ENCODE measurements around the gene KLF9. TPM values are rescaled to one million over a fixed set of nuclear protein-coding genes. Genes with fewer than 3 reads are reported as not detected.

KLF9 gene
- total RNA-seq, 1 experiment from 2014 or later = 7.0 TPM

DNA sequence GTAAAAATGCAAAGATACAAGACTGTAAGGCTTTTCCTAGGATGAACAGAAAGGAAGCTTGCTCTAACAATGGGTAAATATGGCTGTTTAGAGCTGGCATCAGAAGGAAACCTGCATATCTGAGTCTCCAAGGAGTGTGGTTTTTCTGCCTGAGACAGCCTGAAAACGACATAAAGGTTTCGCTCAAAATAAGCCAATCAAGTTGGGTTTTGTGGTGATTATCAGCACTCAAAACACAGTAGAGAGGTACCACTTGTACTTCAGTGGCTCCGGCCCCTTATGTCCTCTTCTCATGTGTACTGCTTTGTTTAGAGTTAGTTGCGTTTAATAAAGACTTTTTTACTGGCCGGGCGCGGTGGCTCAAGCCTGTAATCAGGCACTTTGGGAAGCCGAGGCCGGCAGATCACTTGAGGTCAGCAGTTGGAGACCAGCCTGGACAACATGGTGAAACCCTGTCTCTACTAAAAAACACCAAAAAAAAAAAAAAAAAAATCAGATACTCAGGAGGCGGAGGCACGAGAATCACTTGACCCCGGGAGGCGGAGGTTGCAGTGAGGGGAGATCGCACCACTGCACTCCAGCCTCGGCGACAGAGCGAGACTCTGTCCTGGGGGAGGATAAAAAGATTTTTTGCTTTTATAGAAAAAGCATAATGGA lies 39.4 kb downstream of the KLF9 start:
- Histone ChIP-seq H3K27me3 (ENCODE audit: insufficient read depth, low read depth) (no peaks in the 10 kb centered on the region), H3K4me3 (no peak overlapping the region), H3K9me3 (ENCODE audit: insufficient read depth, low read depth) (no peaks in the 10 kb centered on the region), H3K4me2 (no peak overlapping the region), H3K4me1 (replicated peaks; ENCODE audit: insufficient read depth) (no peaks in the 10 kb centered on the region), H3K9me2 (ENCODE audit: insufficient read depth) (no peaks in the 10 kb centered on the region), H3K36me3 (ENCODE audit: low read depth) (no peaks in the 10 kb centered on the region), H3F3A (ENCODE audit: insufficient read depth, low read depth) (no peaks in the 10 kb centered on the region), H3K27ac (no peak overlapping the region), H2AFZ (no peak overlapping the region), H3K79me2 (ENCODE audit: low read depth) (no peaks in the 10 kb centered on the region), H4K20me1 (ENCODE audit: insufficient read depth) (no peaks in the 10 kb centered on the region)
- ChIA-PET POLR2A (ENCODE audit: unreplicated experiment) (no interaction called here), CTCF (no interaction called here)
- intact Hi-C loops (cut with micrococcal nuclease; ENCODE audit: unreplicated experiment) = loop anchor here (10.0 kb wide), 1 partner anchor 1510 kb away; no protein-coding TSS in a partner anchor
- no TSS peak for BruUV-seq (replicated peaks)
- DNase-seq = no peak
- TF ChIP-seq EZH2 (IDR thresholded peaks at IDR 0.05; ENCODE audit: low read depth) = no peak
- TF ChIP-seq, protein P1, sequence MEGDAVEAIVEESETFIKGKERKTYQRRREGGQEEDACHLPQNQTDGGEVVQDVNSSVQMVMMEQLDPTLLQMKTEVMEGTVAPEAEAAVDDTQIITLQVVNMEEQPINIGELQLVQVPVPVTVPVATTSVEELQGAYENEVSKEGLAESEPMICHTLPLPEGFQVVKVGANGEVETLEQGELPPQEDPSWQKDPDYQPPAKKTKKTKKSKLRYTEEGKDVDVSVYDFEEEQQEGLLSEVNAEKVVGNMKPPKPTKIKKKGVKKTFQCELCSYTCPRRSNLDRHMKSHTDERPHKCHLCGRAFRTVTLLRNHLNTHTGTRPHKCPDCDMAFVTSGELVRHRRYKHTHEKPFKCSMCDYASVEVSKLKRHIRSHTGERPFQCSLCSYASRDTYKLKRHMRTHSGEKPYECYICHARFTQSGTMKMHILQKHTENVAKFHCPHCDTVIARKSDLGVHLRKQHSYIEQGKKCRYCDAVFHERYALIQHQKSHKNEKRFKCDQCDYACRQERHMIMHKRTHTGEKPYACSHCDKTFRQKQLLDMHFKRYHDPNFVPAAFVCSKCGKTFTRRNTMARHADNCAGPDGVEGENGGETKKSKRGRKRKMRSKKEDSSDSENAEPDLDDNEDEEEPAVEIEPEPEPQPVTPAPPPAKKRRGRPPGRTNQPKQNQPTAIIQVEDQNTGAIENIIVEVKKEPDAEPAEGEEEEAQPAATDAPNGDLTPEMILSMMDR (conservative IDR thresholded peaks at IDR 0.05) = no peak

DNA sequence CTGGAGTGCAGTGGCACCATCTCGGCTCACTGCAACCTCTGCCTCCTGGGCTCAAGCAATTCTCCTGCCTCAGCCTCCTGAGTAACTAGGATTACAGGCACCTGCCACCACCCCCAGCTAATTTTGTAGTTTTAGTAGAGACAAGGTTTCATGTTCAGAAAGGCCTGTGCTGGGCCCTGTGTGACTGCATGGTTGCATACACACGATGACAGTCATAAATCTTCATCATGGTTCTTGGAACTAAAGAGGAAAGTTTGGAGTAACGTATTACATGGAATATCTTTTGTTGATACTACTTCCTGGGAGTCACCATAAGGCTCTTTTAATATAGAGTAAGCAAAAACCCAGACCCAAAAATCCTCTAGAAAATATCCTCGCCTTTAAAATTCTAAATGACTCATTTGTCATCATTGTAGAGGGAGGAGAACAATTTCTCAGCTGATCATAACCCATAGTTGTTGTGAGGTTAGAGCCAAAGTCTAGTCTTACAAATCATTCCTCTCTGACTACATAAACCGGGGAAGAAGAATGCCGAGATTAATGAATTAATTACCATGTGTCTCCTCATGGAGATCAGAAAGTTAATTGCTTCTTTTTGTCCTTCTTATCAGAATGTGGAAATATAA lies 47.0 kb downstream of the KLF9 start:
- no peaks in the 10 kb centered on the region for H3K36me3 ChIP-seq (ENCODE audit: low read depth)
- no peaks in the 10 kb centered on the region for H3K9me3 ChIP-seq (ENCODE audit: insufficient read depth, low read depth)
- no peaks in the 10 kb centered on the region for H3K9me2 ChIP-seq (ENCODE audit: insufficient read depth)
- H3K27me3 ChIP-seq (ENCODE audit: insufficient read depth, low read depth) = no peaks in the 10 kb centered on the region
- intact Hi-C loops (cut with micrococcal nuclease; ENCODE audit: unreplicated experiment) = no loop called here
- no peaks in the 10 kb centered on the region for H3F3A ChIP-seq (ENCODE audit: insufficient read depth, low read depth)
- H3K27ac ChIP-seq = no peak overlapping the region
- no peak for DNase-seq
- H3K4me2 ChIP-seq = no peak overlapping the region
- no peaks in the 10 kb centered on the region for H4K20me1 ChIP-seq (ENCODE audit: insufficient read depth)
- no peak overlapping the region for H2AFZ ChIP-seq
- TF ChIP-seq, protein P1 (conservative IDR thresholded peaks at IDR 0.05) = no peak
- no peak for TF ChIP-seq EZH2 (IDR thresholded peaks at IDR 0.05; ENCODE audit: low read depth)
- no peaks in the 10 kb centered on the region for H3K4me1 ChIP-seq (replicated peaks; ENCODE audit: insufficient read depth)
- H3K79me2 ChIP-seq (ENCODE audit: low read depth) = no peaks in the 10 kb centered on the region
- H3K4me3 ChIP-seq = no peak overlapping the region
- CTCF ChIA-PET = no interaction called here
- BruUV-seq (replicated peaks) = no TSS peak
- POLR2A ChIA-PET (ENCODE audit: unreplicated experiment) = interaction anchor here (0.6 kb wide), 1 partner anchor 161 kb away, joined by 6 read pairs; no protein-coding TSS in a partner anchor

DNA sequence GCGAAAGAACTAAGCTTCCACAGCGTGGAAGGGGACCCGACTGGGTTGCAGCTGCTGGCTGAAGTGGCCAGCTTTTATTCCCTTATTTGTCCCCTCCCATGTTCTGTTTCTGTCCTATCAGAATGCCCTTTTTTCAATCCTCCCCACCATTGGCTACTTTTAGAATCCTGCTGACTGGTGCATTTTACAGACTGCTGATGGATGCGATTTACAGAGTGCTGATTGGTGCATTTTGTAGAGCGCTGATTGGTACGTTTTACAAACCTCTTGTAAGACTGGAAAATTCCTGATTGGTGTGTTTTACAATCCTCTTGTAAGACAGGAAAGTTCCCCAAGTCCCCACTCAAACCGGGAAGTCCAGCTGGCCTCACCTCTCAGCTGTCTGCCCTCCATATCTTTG lies 50.7 kb downstream of the KLF9 start:
- no peaks in the 10 kb centered on the region; the same call in 1 of the 2 replicates for H3F3A ChIP-seq (ENCODE audit: insufficient read depth, low read depth)
- no peaks in the 10 kb centered on the region for H3K27me3 ChIP-seq (ENCODE audit: insufficient read depth, low read depth)
- ChIA-PET POLR2A (ENCODE audit: unreplicated experiment) (no interaction called here), CTCF (no interaction called here)
- no peak overlapping the region for H2AFZ ChIP-seq
- H3K4me3 ChIP-seq = no peak overlapping the region
- H3K4me1 ChIP-seq (replicated peaks; ENCODE audit: insufficient read depth) = no peaks in the 10 kb centered on the region
- H3K79me2 ChIP-seq (ENCODE audit: low read depth) = no peaks in the 10 kb centered on the region
- H3K4me2 ChIP-seq = no peak overlapping the region
- no peak for TF ChIP-seq EZH2 (IDR thresholded peaks at IDR 0.05; ENCODE audit: low read depth)
- TF ChIP-seq, protein P1 (conservative IDR thresholded peaks at IDR 0.05) = no peak
- no peaks in the 10 kb centered on the region for H3K36me3 ChIP-seq (ENCODE audit: low read depth)
- H3K9me2 ChIP-seq (ENCODE audit: insufficient read depth) = no peaks in the 10 kb centered on the region
- H3K27ac ChIP-seq = no peak overlapping the region
- intact Hi-C loops (cut with micrococcal nuclease; ENCODE audit: unreplicated experiment) = no loop called here
- H3K9me3 ChIP-seq (ENCODE audit: insufficient read depth, low read depth) = no peaks in the 10 kb centered on the region
- no peak for DNase-seq
- no peaks in the 10 kb centered on the region for H4K20me1 ChIP-seq (ENCODE audit: insufficient read depth)
- no TSS peak for BruUV-seq (replicated peaks)
